Stimulated activated CD8-positive, alpha-beta memory T cell treated with anti-CD3 and anti-CD28 coated beads, Interleukin-15, amount 100 ng/mL, for 48 hours (primary cell): ENCODE measurements around the gene GOLGA8S.
"Not testable (repeated sequence)": the region's sequence is repeated elsewhere in the genome, so short reads cannot be mapped to it uniquely, and the experiment has no call there.

Source experiments
- DNase-seq, 2 donors: peaks; one replicate each; pipeline ENCODE4 v3.0.0-alpha.2; 2020; ENCODE audit warnings: low read depth in 2 of 2

The GOLGA8S gene

DNA sequence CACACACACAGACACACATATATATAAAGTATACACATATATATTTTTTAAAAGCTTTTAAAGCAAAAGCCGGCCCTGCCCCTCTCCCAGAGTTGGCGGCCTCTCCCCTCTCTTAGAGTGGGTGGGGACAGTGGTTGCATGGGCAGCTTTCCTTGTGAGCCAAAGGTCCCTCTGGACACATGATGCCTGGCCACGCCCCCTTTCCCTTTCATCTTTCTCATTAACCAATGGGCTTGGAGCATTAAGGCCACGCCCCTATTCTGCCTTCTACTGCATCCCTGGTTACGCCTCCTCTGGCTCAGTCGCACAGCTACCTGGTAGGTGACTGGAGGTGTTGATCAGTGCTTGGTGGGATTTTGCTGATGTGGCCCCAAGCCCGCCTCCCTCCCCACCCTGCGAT is at the start of gene GOLGA8S:
GOLGA8S (plus strand) TSS at position 301 of the 400 bp plus-strand sequence; CDS start at position 363, 62 bp downstream.
- not testable (repeated sequence) for DNase-seq

DNA sequence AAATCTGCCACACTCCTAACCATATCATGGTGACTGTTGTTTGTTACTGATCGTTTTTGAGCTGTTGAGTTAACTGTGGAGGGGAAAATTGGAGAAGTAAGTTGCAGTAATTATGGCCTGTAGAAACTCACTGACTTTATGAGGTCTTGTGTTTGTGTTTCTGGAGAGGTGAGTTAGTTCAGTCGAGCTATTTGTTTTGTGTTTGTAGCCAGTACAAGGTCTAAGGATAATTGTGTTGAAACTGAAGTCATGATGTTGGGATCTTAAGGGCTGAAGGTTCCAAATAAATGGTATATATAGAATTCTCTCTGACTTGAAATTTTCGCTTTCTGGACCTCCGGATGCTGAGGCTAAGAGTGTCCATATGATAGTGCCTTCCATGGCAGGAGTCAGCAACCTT is 49.7 kb upstream of the GOLGA8S start:
- not testable (repeated sequence) for DNase-seq

- not testable (repeated sequence) for DNase-seq
Observed at GRCh38 chr15:23305921-23306320, 48.6 kb upstream of the GOLGA8S start.

- not testable (repeated sequence) for DNase-seq
Observed at GRCh38 chr15:23311233-23311632, 43.3 kb upstream of the GOLGA8S start.

DNA sequence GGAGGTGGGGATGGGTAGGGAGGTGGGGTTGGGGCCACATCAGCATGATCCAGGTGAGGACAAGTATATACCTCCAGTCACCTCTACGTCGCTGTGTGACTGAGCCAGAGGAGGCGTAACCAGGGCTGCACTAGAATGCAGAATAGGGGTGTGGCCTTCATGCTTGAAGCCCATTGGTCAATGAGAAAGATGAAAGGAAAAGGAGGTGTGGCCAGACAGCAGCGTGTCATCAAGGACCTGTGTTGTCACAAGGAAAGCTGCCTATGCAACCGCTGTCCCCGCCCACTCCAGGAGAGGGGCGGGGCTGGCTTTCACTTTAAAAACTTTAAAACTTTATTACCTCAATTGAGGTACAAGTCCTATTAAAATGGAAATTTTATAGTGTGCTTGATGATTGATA is 20.5 kb upstream of the GOLGA8S start, which contains the start of gene GOLGA6L26:
GOLGA6L26 (minus strand) TSS at position 101 of the 400 bp plus-strand sequence; CDS start at position 40, 61 bp downstream.
- DNase-seq: not testable (repeated sequence)

GRCh38 chr15:23362622-23363021 is 8.1 kb downstream of the GOLGA8S start:
- not testable (repeated sequence) for DNase-seq

DNA sequence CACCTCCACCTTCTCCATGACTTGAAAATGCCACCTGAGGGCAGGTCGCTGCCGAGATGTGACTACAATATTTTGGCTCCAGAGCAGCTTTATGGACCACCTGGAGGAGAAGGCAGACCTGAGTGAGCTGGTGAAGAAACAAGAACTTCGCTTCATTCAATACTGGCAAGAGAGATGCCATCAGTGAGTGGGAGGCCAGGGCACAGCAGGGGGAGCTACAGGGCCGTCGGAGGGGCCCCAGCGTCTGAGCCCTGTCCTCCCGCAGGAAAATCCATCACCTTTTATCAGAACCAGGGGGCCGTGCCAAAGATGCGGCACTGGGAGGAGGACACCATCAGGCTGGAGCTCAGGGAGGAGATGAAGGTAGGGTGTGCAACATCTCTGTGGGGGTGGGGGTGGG is 9.7 kb downstream of the GOLGA8S start:
- DNase-seq: not testable (repeated sequence)

DNA sequence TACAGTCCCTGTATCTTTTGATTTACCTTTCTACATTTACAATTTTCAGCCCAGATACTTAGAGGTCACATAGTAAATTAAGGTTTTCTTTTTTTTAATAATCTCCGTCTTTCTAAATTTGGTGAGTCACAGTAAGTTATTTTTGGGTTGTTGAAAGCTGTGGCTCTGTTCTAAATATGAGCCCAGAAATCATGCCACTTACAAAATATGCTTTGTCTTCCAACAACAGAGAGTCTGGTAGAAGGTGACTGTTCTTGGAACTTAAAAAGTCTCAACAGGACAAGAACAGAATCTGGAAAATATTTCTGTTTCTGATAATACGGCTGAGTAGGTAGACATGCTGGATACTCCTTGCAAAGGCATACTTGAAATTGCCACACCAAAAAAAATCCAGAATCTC is 16.0 kb downstream of the GOLGA8S start:
- DNase-seq: no peak

- not testable (repeated sequence) for DNase-seq
Observed at GRCh38 chr15:23371134-23371533, 16.6 kb downstream of the GOLGA8S start.

- DNase-seq: not testable (repeated sequence)
Observed at GRCh38 chr15:23371868-23372267, 17.3 kb downstream of the GOLGA8S start.

- no peak for DNase-seq
Observed at GRCh38 chr15:23372284-23372683, 17.7 kb downstream of the GOLGA8S start.

DNA sequence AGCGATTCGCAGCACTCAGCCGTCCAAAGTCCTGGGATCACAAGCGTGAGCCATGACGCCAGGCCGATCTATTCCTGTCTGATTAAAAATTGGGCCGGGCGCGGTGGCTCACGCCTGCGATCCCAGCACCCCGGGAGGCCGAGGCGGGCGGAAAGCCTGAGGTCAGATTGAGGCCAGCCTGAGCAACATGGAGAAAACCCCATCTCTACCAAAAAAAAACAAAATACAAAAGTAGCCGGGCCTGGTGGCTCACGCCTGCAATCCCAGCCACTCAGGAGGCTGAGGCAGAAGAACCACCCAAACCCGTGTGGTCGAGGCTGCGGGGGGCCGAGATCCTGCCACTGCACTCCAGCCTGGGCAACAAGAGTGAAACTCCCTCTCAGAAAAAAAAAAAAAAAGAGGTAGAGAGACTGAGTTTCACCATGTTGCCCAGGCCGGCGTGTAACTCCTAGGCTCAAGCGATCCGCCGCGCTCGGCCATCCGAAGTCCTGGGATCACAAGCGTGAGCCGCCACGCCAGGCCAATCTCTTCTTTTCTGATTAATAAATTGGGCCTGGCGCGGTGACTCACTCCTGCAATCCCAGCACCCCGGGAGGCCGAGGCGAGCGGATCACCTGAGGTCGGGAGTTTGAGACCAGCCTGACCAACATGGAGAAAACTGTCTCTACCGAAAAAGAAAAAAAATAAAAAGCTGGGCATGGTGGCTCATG is 18.5 kb downstream of the GOLGA8S start:
- not testable (repeated sequence) for DNase-seq

GRCh38 chr15:23374226-23374625 is 19.7 kb downstream of the GOLGA8S start:
- not testable (repeated sequence) for DNase-seq

DNA sequence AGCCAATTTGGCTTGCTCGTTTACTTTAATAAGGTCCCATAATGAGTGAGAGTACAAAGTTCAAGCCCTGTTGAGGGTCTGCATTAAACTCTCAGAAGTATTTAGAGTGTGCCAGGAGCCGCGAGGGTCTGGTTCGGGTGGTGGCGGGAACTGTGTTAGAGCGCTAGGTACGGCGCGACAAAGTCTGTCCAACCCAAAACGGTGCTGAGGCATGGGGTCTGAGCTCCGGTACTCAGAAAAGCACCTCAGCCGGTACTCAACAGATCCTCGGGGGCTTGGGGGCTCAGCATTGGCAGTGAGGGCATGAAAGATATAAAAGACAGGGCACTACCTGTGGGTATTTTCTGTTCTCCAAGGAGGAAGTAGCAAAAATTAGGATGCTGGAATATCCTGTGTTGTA is 24.4 kb downstream of the GOLGA8S start:
- DNase-seq: not testable (repeated sequence)

DNA sequence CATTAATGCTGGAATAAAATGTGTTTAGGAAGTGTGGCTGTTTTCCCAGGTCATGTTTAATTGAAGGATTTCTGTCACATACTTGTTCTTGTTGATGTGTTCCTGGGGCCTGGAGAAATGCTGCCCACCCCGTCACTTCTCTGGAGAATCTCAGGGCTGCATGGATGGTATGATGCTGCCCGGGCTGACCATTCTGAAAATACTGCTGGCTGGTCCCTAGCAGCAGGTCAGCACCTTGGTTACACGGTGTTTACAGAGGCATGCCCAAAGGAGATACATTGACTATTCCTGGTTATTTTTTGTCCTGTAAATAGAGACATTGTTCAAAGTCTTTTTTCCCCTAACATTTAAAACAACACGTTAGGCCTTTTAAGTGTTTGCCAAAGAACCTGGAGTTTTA is 26.2 kb downstream of the GOLGA8S start:
- not testable (repeated sequence) for DNase-seq

- not testable (repeated sequence) for DNase-seq
Observed at GRCh38 chr15:23381192-23381591, 26.6 kb downstream of the GOLGA8S start.

DNA sequence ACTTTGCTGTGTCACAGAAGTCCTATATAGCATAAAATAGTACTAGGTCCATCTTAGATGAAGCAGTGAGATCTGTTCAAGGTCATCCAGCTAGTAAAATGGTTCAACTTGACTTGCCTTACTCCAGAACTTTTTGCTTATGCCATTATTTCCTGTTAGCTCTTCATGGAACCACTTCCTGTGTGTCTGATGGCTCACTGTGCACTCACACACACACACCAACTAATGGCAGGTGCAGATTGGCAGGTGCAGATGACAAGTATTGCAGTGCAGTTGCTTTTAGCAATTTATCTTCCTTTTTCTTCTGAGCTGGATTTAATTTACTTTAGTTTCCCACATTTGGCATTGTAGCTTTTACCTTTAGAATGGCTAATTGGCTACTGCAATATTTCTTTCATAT is 29.8 kb downstream of the GOLGA8S start:
- no peak for DNase-seq

DNA sequence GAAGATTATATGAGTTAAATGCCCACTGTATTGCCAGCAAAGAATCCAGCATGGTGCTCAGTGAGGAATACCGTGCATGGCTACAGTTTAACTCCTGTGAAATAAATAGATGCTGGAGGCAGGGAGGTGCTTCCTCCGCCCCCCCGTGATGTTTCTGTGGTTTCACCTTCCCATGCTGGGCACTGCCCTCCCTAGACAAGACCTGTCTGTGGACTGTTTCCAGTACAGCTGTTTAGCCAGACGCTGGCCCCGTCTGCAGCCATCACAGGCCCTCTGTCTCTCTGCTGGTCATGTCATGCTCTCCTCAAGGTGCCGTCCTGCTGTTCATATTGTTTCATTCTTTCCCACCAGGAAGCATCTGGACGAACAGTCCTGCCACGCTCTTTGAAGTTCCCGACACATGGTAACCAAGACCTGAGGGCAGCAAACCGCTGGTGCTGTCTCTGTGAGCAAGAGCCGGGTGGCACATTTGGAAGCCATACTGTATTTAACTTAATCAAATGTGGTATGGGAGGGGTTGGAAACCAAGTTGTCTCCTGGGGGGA is 31.4 kb downstream of the GOLGA8S start:
- DNase-seq: no peak

GRCh38 chr15:23387621-23388190 is 33.2 kb downstream of the GOLGA8S start:
- DNase-seq: no peak

GRCh38 chr15:23395030-23395692 is 40.6 kb downstream of the GOLGA8S start:
- no peak for DNase-seq

DNA sequence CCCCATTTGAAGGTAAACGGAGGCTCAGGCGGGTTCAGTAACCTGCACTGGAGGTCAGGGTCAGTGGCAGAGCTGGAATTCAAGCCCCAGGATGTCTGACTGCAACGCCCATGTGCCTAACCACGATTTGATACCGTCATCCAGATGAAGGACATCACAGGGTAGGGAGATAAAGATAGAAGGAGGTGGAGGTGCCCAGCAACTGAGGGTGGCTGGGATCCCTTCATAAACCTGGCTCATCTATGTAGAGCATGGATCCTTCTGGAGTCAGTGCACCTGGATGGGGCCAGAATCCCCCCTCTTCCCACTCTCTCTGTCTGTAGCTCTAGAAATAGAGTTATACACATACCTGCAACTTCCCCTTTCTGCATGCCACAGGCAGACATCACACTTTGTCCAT is 41.3 kb downstream of the GOLGA8S start:
- DNase-seq: no peak

DNA sequence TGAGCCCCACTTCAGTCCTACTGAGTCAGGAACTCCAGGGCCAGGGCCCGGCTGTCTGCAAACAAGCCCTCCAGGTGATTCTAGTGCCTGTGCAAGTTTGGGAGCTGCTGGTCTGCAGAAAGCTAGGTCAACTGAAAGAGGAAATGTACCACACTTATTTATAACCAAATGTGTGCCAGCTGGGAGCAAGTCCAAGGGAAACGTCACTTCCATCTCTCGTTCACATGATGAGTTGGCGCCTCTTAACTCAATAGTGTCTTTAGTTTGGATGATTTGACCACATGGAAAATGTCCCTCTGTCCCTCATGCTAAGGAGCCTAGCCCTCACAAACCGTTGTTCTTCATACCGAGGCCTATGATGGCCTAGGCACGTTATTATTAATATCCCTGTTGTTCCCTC is 43.2 kb downstream of the GOLGA8S start:
- no peak for DNase-seq
